ENCODE measurements around the gene IPO13.

IPO13 gene

DNA sequence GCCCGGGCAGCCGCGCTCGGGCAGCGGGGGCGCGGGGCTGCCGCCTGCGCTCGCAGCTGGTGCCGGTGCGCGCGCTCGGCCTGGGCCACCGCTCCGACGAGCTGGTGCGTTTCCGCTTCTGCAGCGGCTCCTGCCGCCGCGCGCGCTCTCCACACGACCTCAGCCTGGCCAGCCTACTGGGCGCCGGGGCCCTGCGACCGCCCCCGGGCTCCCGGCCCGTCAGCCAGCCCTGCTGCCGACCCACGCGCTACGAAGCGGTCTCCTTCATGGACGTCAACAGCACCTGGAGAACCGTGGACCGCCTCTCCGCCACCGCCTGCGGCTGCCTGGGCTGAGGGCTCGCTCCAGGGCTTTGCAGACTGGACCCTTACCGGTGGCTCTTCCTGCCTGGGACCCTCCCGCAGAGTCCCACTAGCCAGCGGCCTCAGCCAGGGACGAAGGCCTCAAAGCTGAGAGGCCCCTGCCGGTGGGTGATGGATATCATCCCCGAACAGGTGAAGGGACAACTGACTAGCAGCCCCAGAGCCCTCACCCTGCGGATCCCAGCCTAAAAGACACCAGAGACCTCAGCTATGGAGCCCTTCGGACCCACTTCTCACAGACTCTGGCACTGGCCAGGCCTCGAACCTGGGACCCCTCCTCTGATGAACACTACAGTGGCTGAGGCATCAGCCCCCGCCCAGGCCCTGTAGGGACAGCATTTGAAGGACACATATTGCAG lies 10.2 kb upstream of the IPO13 start:
- Histone ChIP-seq H3K4me1 (ENCODE audit: control insufficient read depth in 2 of 2, insufficient read depth in 2 of 2, low read length in 2 of 2) (peaks cover 24% of the 10 kb centered on the region in 2 donors), H3K4me3 (ENCODE audit: low read length in 2 of 2) (peak overlapping the region; percentile 56 to 59), H3K27ac (ENCODE audit: low read depth in 2 of 2, low read length in 2 of 2) (no peak overlapping the region), H3K9me3 (ENCODE audit: control insufficient read depth in 2 of 2, low read length in 2 of 2) (no peaks in the 10 kb centered on the region), H3K36me3 (ENCODE audit: control insufficient read depth in 2 of 2, insufficient read depth in 2 of 2, low read length in 2 of 2) (no peaks in the 10 kb centered on the region), H3K9ac (ENCODE audit: low read depth in 1 of 2, low read length in 2 of 2) (peak overlapping the region in 1 of 2 donors; percentile 71), H3K27me3 (ENCODE audit: control insufficient read depth in 2 of 2, insufficient read depth in 2 of 2, low read length in 2 of 2) (peaks cover 0 to 3% of the 10 kb centered on the region in 2 donors)

GRCh38 chr1:43937179-43937865 lies 9.4 kb upstream of the IPO13 start:
- H3K9ac ChIP-seq (ENCODE audit: low read depth in 1 of 2, low read length in 2 of 2) = no peak overlapping the region
- no peak overlapping the region for H3K27ac ChIP-seq (ENCODE audit: low read depth in 2 of 2, low read length in 2 of 2)
- H3K27me3 ChIP-seq (ENCODE audit: control insufficient read depth in 2 of 2, insufficient read depth in 2 of 2, low read length in 2 of 2) = peaks cover 0 to 3% of the 10 kb centered on the region in 2 donors

GRCh38 chr1:43938383-43938782 lies 8.4 kb upstream of the IPO13 start:
- Histone ChIP-seq H3K9ac (ENCODE audit: low read depth in 1 of 2, low read length in 2 of 2) (no peak overlapping the region), H3K27me3 (ENCODE audit: control insufficient read depth in 2 of 2, insufficient read depth in 2 of 2, low read length in 2 of 2) (peaks cover 0 to 3% of the 10 kb centered on the region in 2 donors), H3K9me3 (ENCODE audit: control insufficient read depth in 2 of 2, low read length in 2 of 2) (no peaks in the 10 kb centered on the region), H3K27ac (ENCODE audit: low read depth in 2 of 2, low read length in 2 of 2) (no peak overlapping the region), H3K36me3 (ENCODE audit: control insufficient read depth in 2 of 2, insufficient read depth in 2 of 2, low read length in 2 of 2) (no peaks in the 10 kb centered on the region), H3K4me1 (ENCODE audit: control insufficient read depth in 2 of 2, insufficient read depth in 2 of 2, low read length in 2 of 2) (peaks cover 20 to 28% of the 10 kb centered on the region in 2 donors), H3K4me3 (ENCODE audit: low read length in 2 of 2) (no peak overlapping the region)

More at GRCh38 chr1:43937179-43937865, 9.4 kb upstream of the IPO13 start:
- no peak overlapping the region for H3K4me3 ChIP-seq (ENCODE audit: low read length in 2 of 2)
- no peaks in the 10 kb centered on the region for H3K9me3 ChIP-seq (ENCODE audit: control insufficient read depth in 2 of 2, low read length in 2 of 2)
- H3K4me1 ChIP-seq (ENCODE audit: control insufficient read depth in 2 of 2, insufficient read depth in 2 of 2, low read length in 2 of 2) = peaks cover 24 to 28% of the 10 kb centered on the region in 2 donors
- no peaks in the 10 kb centered on the region for H3K36me3 ChIP-seq (ENCODE audit: control insufficient read depth in 2 of 2, insufficient read depth in 2 of 2, low read length in 2 of 2)

DNA sequence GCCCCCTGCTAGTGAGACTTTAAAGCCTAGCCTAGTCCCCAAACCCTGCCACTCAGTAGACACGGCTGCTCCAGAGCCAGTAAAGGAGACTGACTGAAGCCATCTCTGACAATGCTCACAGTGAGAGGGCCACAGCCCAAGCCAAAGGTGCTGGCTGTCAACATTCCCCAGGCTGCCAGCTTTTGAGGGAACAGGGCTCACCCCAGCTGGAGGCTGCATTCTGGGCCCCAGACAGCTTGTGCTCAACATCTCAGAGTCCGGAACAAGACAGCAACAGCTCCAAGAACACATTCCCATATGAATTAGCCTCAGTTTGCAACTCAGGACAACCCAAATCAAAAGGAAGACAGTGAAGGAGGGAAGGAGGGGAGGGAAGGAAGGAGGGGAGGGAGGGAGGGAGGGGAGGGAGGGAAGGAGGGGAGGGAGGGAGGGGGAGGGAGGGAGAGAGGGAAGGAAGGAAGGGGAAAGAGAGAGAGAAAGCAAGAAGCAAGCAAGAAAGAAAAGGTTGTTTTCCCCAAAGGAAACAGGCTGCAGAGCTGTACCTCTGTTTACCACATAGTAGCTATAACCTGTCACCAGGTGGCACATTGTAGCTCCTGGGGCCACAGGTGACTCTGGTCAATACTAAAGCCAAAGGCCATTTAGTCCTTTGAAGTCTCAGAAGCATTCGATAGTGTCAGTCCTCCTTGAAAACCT lies 7.7 kb upstream of the IPO13 start:
- Histone ChIP-seq H3K27ac (ENCODE audit: low read depth in 2 of 2, low read length in 2 of 2) (no peak overlapping the region), H3K36me3 (ENCODE audit: control insufficient read depth in 2 of 2, insufficient read depth in 2 of 2, low read length in 2 of 2) (no peaks in the 10 kb centered on the region), H3K4me1 (ENCODE audit: control insufficient read depth in 2 of 2, insufficient read depth in 2 of 2, low read length in 2 of 2) (peaks cover 17 to 21% of the 10 kb centered on the region in 2 donors), H3K9me3 (ENCODE audit: control insufficient read depth in 2 of 2, low read length in 2 of 2) (no peaks in the 10 kb centered on the region), H3K4me3 (ENCODE audit: low read length in 2 of 2) (no peak overlapping the region), H3K9ac (ENCODE audit: low read depth in 1 of 2, low read length in 2 of 2) (no peak overlapping the region), H3K27me3 (ENCODE audit: control insufficient read depth in 2 of 2, insufficient read depth in 2 of 2, low read length in 2 of 2) (no peaks in the 10 kb centered on the region)

GRCh38 chr1:43942411-43942810 lies 4.3 kb upstream of the IPO13 start:
- Histone ChIP-seq H3K36me3 (ENCODE audit: control insufficient read depth in 2 of 2, insufficient read depth in 2 of 2, low read length in 2 of 2) (no peaks in the 10 kb centered on the region), H3K9me3 (ENCODE audit: control insufficient read depth in 2 of 2, low read length in 2 of 2) (no peaks in the 10 kb centered on the region), H3K27me3 (ENCODE audit: control insufficient read depth in 2 of 2, insufficient read depth in 2 of 2, low read length in 2 of 2) (no peaks in the 10 kb centered on the region), H3K4me3 (ENCODE audit: low read length in 2 of 2) (no peak overlapping the region), H3K4me1 (ENCODE audit: control insufficient read depth in 2 of 2, insufficient read depth in 2 of 2, low read length in 2 of 2) (peaks cover 13 to 16% of the 10 kb centered on the region in 2 donors), H3K9ac (ENCODE audit: low read depth in 1 of 2, low read length in 2 of 2) (no peak overlapping the region), H3K27ac (ENCODE audit: low read depth in 2 of 2, low read length in 2 of 2) (no peak overlapping the region)

DNA sequence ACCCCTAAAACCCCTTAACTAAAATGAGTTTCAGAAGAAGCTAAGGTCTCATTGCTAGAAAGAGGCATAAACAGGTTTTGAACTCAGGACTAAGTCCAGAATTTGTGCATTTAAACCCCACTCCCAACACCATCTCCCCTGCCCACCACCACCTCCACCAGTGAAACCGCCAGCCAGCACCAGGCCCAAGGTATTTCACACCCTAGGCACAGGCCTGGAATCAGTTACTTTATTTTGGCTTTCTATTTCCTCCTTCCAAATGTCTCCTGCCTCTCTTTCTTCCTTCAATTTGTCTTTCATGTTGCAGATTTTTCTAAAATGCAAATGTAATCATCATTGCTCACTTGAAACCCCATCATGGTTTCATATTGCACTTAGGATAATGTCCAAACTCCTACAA lies 1.9 kb upstream of the IPO13 start:
- Histone ChIP-seq H3K27me3 (ENCODE audit: control insufficient read depth in 2 of 2, insufficient read depth in 2 of 2, low read length in 2 of 2) (no peaks in the 10 kb centered on the region), H3K9me3 (ENCODE audit: control insufficient read depth in 2 of 2, low read length in 2 of 2) (no peaks in the 10 kb centered on the region), H3K4me1 (ENCODE audit: control insufficient read depth in 2 of 2, insufficient read depth in 2 of 2, low read length in 2 of 2) (peaks cover 21 to 25% of the 10 kb centered on the region in 2 donors), H3K27ac (ENCODE audit: low read depth in 2 of 2, low read length in 2 of 2) (no peak overlapping the region), H3K36me3 (ENCODE audit: control insufficient read depth in 2 of 2, insufficient read depth in 2 of 2, low read length in 2 of 2) (peaks cover 2 to 3% of the 10 kb centered on the region in 2 donors), H3K4me3 (ENCODE audit: low read length in 2 of 2) (no peak overlapping the region), H3K9ac (ENCODE audit: low read depth in 1 of 2, low read length in 2 of 2) (no peak overlapping the region)

- H3K9me3 ChIP-seq (ENCODE audit: control insufficient read depth in 2 of 2, low read length in 2 of 2) = no peaks in the 10 kb centered on the region
- no peaks in the 10 kb centered on the region for H3K27me3 ChIP-seq (ENCODE audit: control insufficient read depth in 2 of 2, insufficient read depth in 2 of 2, low read length in 2 of 2)
- peaks cover 5 to 10% of the 10 kb centered on the region in 2 donors for H3K36me3 ChIP-seq (ENCODE audit: control insufficient read depth in 2 of 2, insufficient read depth in 2 of 2, low read length in 2 of 2)
- peaks cover 21 to 25% of the 10 kb centered on the region in 2 donors for H3K4me1 ChIP-seq (ENCODE audit: control insufficient read depth in 2 of 2, insufficient read depth in 2 of 2, low read length in 2 of 2)
- H3K4me3 ChIP-seq (ENCODE audit: low read length in 2 of 2) = peak overlapping the region; percentile 85 to 94
- peak overlapping the region; percentile 81 to 89 for H3K9ac ChIP-seq (ENCODE audit: low read depth in 1 of 2, low read length in 2 of 2)
- H3K27ac ChIP-seq (ENCODE audit: low read depth in 2 of 2, low read length in 2 of 2) = peak overlapping the region; percentile 94 to 95
Observed at GRCh38 chr1:43945674-43946235, 995 bp upstream of the IPO13 start.

GRCh38 chr1:43947061-43947873 lies 517 bp downstream of the IPO13 start:
- peak overlapping the region; percentile 81 to 89 for H3K9ac ChIP-seq (ENCODE audit: low read depth in 1 of 2, low read length in 2 of 2)
- peaks cover 21% of the 10 kb centered on the region in 2 donors for H3K4me1 ChIP-seq (ENCODE audit: control insufficient read depth in 2 of 2, insufficient read depth in 2 of 2, low read length in 2 of 2)
- H3K27me3 ChIP-seq (ENCODE audit: control insufficient read depth in 2 of 2, insufficient read depth in 2 of 2, low read length in 2 of 2) = no peaks in the 10 kb centered on the region
- peak overlapping the region; percentile 94 to 95 for H3K27ac ChIP-seq (ENCODE audit: low read depth in 2 of 2, low read length in 2 of 2)
- H3K36me3 ChIP-seq (ENCODE audit: control insufficient read depth in 2 of 2, insufficient read depth in 2 of 2, low read length in 2 of 2) = peaks cover 5 to 10% of the 10 kb centered on the region in 2 donors
- peak overlapping the region; percentile 85 to 94 for H3K4me3 ChIP-seq (ENCODE audit: low read length in 2 of 2)
- no peaks in the 10 kb centered on the region for H3K9me3 ChIP-seq (ENCODE audit: control insufficient read depth in 2 of 2, low read length in 2 of 2)

DNA sequence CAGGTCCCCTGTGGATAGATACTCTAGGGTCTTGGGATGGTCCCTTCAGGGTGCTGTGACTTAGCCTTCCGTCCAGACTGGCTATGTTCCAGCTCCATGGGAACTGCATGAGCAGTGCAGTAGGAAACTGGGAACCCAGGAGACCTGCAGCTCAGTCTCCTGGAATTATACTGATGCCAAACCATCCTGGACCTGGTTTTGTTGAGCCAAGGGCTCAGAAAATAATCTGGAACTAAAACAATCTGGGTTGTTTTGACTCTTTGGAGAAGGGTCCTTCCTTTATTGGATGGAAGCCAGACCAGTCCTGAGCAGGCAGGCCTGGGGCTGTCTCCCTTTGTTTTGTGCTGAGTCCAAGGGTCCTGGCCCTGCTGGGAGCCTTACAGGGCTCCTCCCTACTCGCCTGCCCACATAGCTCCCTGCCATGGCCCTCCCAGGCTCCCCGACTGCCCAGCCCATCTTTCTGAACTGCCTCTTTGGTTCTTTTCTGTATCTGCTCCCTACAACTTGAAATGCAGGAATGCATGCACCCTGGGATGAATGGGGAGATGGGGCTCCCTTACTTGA lies 1.2 kb downstream of the IPO13 start:
- peak overlapping the region; percentile 85 to 94 for H3K4me3 ChIP-seq (ENCODE audit: low read length in 2 of 2)
- H3K9me3 ChIP-seq (ENCODE audit: control insufficient read depth in 2 of 2, low read length in 2 of 2) = no peaks in the 10 kb centered on the region
- no peak overlapping the region for H3K27ac ChIP-seq (ENCODE audit: low read depth in 2 of 2, low read length in 2 of 2)
- peaks cover 21% of the 10 kb centered on the region in 2 donors for H3K4me1 ChIP-seq (ENCODE audit: control insufficient read depth in 2 of 2, insufficient read depth in 2 of 2, low read length in 2 of 2)
- peaks cover 5 to 10% of the 10 kb centered on the region in 2 donors for H3K36me3 ChIP-seq (ENCODE audit: control insufficient read depth in 2 of 2, insufficient read depth in 2 of 2, low read length in 2 of 2)
- H3K9ac ChIP-seq (ENCODE audit: low read depth in 1 of 2, low read length in 2 of 2) = peak overlapping the region; percentile 24 to 89
- H3K27me3 ChIP-seq (ENCODE audit: control insufficient read depth in 2 of 2, insufficient read depth in 2 of 2, low read length in 2 of 2) = no peaks in the 10 kb centered on the region

Measured in mucosa of rectum (tissue), 2 donors.